GM12878 (cell line): ENCODE measurements around the gene ECI1. TPM values are rescaled to one million over a fixed set of nuclear protein-coding genes. Genes with fewer than 3 reads are reported as not detected.

Experiments used
- ATAC-seq: fragments of 200-7000 bp; cut with Tn5 transposase; 3 replicates; pipeline ENCODE4 v1.9.1; 2020; ENCODE audit warnings: mild to moderate bottlenecking, moderate library complexity
- BruUV-seq: library from RNA; stranded (reverse); fragments of 400-500 nt; replicated peaks from 2 replicates; lab custom pipeline; 2021; lab: Mats Ljungman, UMichigan
- CTCF ChIA-PET: fragments of 300-600 bp; sonication (Branson Sonifier 250); formaldehyde crosslinking; extraction: SDS; loops from one replicate; lab custom pipeline; 2021; ENCODE audit warnings: inconsistent platforms; lab: Yijun Ruan, JAX
- POLR2A ChIA-PET: fragments of 350-600 bp; formaldehyde crosslinking; extraction: SDS; loops from one replicate; lab custom pipeline; 2021; ENCODE audit warnings: inconsistent platforms; lab: Charles Lee
- RAD21 ChIA-PET: fragments of 300-600 bp; sonication (Branson Sonifier 250); formaldehyde crosslinking; loops from one replicate; lab custom pipeline; 2023; ENCODE audit warnings: antibody characterized with exemption; ENCODE audit not compliant: unreplicated experiment; lab: Charles Lee
- SMC1A ChIA-PET: fragments of 300-600 bp; sonication (Branson Sonifier 250); formaldehyde crosslinking; loops from one replicate; lab custom pipeline; 2023; ENCODE audit not compliant: unreplicated experiment, uncharacterized antibody; lab: Charles Lee
- DNase-seq: peaks from one replicate; pipeline ENCODE4 v3.0.0-alpha.2; 2011; ENCODE audit warnings: low read depth, low spot score
- FAIRE-seq: peaks from 3 replicates; lab custom pipeline; 2011; peaks lifted over from hg19 to GRCh38; lab: Jason Lieb, UNC
- H2AFZ ChIP-seq: 2 replicates; pipeline ENCODE4 v1.6.0; 2011; ENCODE audit warnings: low read depth, low read length, control low read depth; ENCODE audit not compliant: control insufficient read depth
- H3K27ac ChIP-seq: 2 replicates; pipeline ENCODE4 v1.5.1; 2011; ENCODE audit warnings: control low read depth; ENCODE audit not compliant: control insufficient read depth, insufficient read depth
- H3K27me3 ChIP-seq, 2 experiments: replicated peaks in 1 of 2; 2 replicates each; pipeline versions ENCODE4 v1.6.0 to v1.6.1; 2011; ENCODE audit warnings: low read length in 1 of 2; ENCODE audit not compliant: control insufficient read depth in 2 of 2, insufficient read depth in 2 of 2
- H3K36me3 ChIP-seq, 2 experiments: 2 replicates each; pipeline ENCODE4 v1.5.1; 2011; ENCODE audit warnings: low read length in 1 of 2; ENCODE audit not compliant: control insufficient read depth in 2 of 2, insufficient read depth in 2 of 2
- H3K4me1 ChIP-seq: 2 replicates; pipeline ENCODE4 v1.6.1; 2011; ENCODE audit warnings: mild to moderate bottlenecking, low read length, moderate library complexity, mixed read lengths; ENCODE audit not compliant: control insufficient read depth, insufficient read depth
- H3K4me2 ChIP-seq: 2 replicates; pipeline ENCODE4 v1.6.0; 2011; ENCODE audit warnings: control low read depth; ENCODE audit not compliant: control insufficient read depth, insufficient read depth
- H3K4me3 ChIP-seq: fragments of 200-600 bp; sonication (generic); 2 replicates; pipeline ENCODE4 v1.5.1; 2016
- H3K79me2 ChIP-seq: 2 replicates; pipeline ENCODE4 v1.6.0; 2011; ENCODE audit warnings: low read length; ENCODE audit not compliant: control insufficient read depth, insufficient read depth
- H3K9ac ChIP-seq: 2 replicates; pipeline ENCODE4 v1.8.0; 2011; ENCODE audit warnings: low read length, control low read depth, mixed read lengths; ENCODE audit not compliant: control insufficient read depth, insufficient read depth
- H3K9me3 ChIP-seq: replicated peaks from 3 replicates; pipeline ENCODE4 v1.5.1; 2011; ENCODE audit warnings: mild to moderate bottlenecking, low read length; ENCODE audit not compliant: control insufficient read depth, insufficient read depth
- H4K20me1 ChIP-seq: 2 replicates; pipeline ENCODE4 v1.6.0; 2011; ENCODE audit not compliant: control insufficient read depth, insufficient read depth
- BCL3 ChIP-seq: IDR thresholded peaks from 2 replicates; pipeline ENCODE4 v1.6.1; 2011; ENCODE audit warnings: borderline replicate concordance, low read depth, mild to moderate bottlenecking, moderate library complexity, low read length; ENCODE audit not compliant: insufficient read depth, poor library complexity, severe bottlenecking
- E2F4 ChIP-seq: IDR thresholded peaks from 2 replicates; pipeline ENCODE4 v1.6.1; 2012; ENCODE audit warnings: low read depth, low read length, improper control_type of control experiment
- ESRRA ChIP-seq: IDR thresholded peaks from 2 replicates; pipeline ENCODE4 v1.6.1; 2012; ENCODE audit warnings: mild to moderate bottlenecking, low read length, improper control_type of control experiment
- HDAC2 ChIP-seq: fragments of 200-600 bp; sonication (generic); IDR thresholded peaks from 2 replicates; pipeline ENCODE4 v1.6.1; 2017
- IRF3 ChIP-seq: fragments of 450-650 bp; IDR thresholded peaks from 2 replicates; pipeline ENCODE4 v1.6.1; 2014; ENCODE audit warnings: mild to moderate bottlenecking
- IRF4 ChIP-seq: IDR thresholded peaks from 2 replicates; pipeline ENCODE4 v1.6.1; 2011; ENCODE audit warnings: low read depth, low read length
- KDM1A ChIP-seq: fragments of 200-600 bp; sonication (generic); IDR thresholded peaks from 2 replicates; pipeline ENCODE4 v1.6.1; 2016; ENCODE audit warnings: borderline replicate concordance
- NR2C2 ChIP-seq: IDR thresholded peaks from 2 replicates; pipeline ENCODE4 v1.6.1; 2011; ENCODE audit warnings: borderline replicate concordance, low read depth; ENCODE audit not compliant: control insufficient read depth, insufficient read length
- PAX8 ChIP-seq: fragments of 450-650 bp; IDR thresholded peaks from 2 replicates; pipeline ENCODE4 v1.6.1; 2017; ENCODE audit warnings: mild to moderate bottlenecking, moderate library complexity
- PKNOX1 ChIP-seq: fragments of 450-650 bp; IDR thresholded peaks from 2 replicates; pipeline ENCODE4 v1.6.1; 2016; ENCODE audit warnings: mild to moderate bottlenecking
- PML ChIP-seq: IDR thresholded peaks from 2 replicates; pipeline ENCODE4 v1.6.1; 2012; ENCODE audit warnings: low read length, inconsistent platforms
- POU2F2 ChIP-seq: IDR thresholded peaks from 3 replicates; pipeline ENCODE4 v1.6.1; 2011; ENCODE audit warnings: low read depth, mild to moderate bottlenecking, low read length, borderline replicate concordance
- RB1 ChIP-seq: fragments of 450-650 bp; formaldehyde crosslinking; IDR thresholded peaks from 2 replicates; pipeline ENCODE4 v1.6.1; 2017; ENCODE audit warnings: mild to moderate bottlenecking, borderline replicate concordance
- SMC3 ChIP-seq: IDR thresholded peaks from 2 replicates; pipeline ENCODE4 v1.6.1; 2011; ENCODE audit warnings: low read length, improper control_type of control experiment, borderline replicate concordance
- ZNF384 ChIP-seq: IDR thresholded peaks from 2 replicates; pipeline ENCODE4 v1.6.1; 2012; ENCODE audit warnings: low read depth, mild to moderate bottlenecking, low read length, improper control_type of control experiment, borderline replicate concordance
- WGBS: methylation state at CpG from one replicate; pipeline ENCODE4 v1.1.6; 2016; ENCODE audit warnings: low lambda C conversion rate; ENCODE audit not compliant: insufficient replicate concordance, insufficient coverage; ENCODE audit errors: missing lambda C conversion rate; 5-methylcytosine and 5-hydroxymethylcytosine counted together
- in situ Hi-C: fragments of 300-500 bp; cut with MboI; formaldehyde crosslinking; loops from 9 replicates; pipeline ENCODE4 v1.14.3; 2018; ENCODE audit warnings: mixed read lengths
- intact Hi-C: fragments of 100-400 bp; cut with micrococcal nuclease; formaldehyde crosslinking; loops from one replicate; pipeline ENCODE4 v1.14.2; 2022; ENCODE audit not compliant: unreplicated experiment
- polyA plus RNA-seq, 11 experiments: library from polyadenylated mRNA; depleted of rRNA in 4 of 11; unstranded in 6 of 11; stranded (reverse) in 5 of 11; fragments of >200 nt; fragmentation: Nextera tagmentation in 4 of 11; fragmentation: Illumina TruSeq in 1 of 11; extraction: Ambion mirVana in 4 of 11; extraction: Trizol in 1 of 11; gene quantifications; 1 replicate in 1 of 11; 2 replicates in 10 of 11; pipeline versions ENCODE4 v1.2.1 to v1.2.3, GENCODE V29; 2011 to 2016; ENCODE audit warnings: inconsistent platforms in 2 of 11, missing spikeins in 2 of 11, low read depth in 1 of 11
- total RNA-seq, 4 experiments: library from RNA; depleted of rRNA in 3 of 4; stranded (reverse); fragments of >200 nt in 3 of 4; fragmentation: Illumina TruSeq in 1 of 4; extraction: Trizol in 1 of 4; gene quantifications; 2 replicates each; pipeline versions ENCODE4 v1.2.1 to v1.2.3, GENCODE V29; 2013 to 2021
- TF ChIP-seq, protein P1 (sequence below): fragments of 450-650 bp; IDR thresholded peaks from 2 replicates; pipeline ENCODE4 v1.6.1; 2018; ENCODE audit warnings: borderline replicate concordance, mild to moderate bottlenecking; ENCODE audit not compliant: partially characterized antibody
- TF ChIP-seq, protein P2 (sequence below): IDR thresholded peaks from 2 replicates; pipeline ENCODE4 v1.6.1; 2011; ENCODE audit warnings: low read depth, low read length, improper control_type of control experiment, borderline replicate concordance

ECI1 gene
- total and polyA plus RNA-seq, 10 of the 15 experiments (the other 5 are each of a cell fraction or from before 2014, with no cell fraction given): 2.2 to 82.1 (median 24.8) TPM

DNA sequence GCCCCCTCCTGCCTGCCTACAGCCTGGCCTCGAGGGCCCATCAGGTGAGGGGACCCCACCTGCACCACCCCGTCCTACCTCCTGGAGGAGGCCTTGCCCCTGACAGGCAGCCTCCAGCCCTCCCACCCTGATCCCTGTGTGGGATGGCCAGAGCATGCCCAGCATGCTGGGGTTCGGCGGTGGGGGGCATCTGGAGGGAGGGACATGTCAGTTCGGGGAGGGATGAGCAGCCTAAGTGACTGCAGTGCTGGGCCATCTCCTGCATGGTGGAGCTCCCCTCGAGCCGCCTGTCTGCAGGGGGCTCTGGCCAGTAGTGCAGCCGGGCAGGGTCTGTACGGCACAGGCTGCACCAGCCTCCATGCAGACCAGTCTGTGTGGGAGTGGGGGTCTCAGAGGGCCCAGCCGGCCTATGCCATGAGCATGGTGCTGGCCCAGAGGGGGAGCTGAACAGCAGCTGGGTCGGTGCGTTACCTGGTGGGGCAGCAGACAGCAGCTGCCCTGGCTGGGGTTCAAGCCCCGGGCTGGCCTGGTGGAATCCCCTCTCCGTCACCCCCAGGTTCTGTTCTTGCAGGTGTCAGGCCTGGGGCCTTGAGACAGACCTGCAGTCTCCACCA is 20.6 kb upstream of the ECI1 start:
- in situ Hi-C loops: no loop called here
- Histone ChIP-seq H4K20me1 (0 out of 2 replicates have a peak, but pooled peaks cover 3% of the 10 kb centered on the region), H3K36me3 (no peaks in the 10 kb centered on the region), H2AFZ (no peak overlapping the region), H3K9ac (no peak overlapping the region), H3K27me3 (no peaks in the 10 kb centered on the region), H3K27ac (no peak overlapping the region), H3K4me2 (no peak overlapping the region), H3K79me2 (peaks cover 16% of the 10 kb centered on the region), H3K9me3 (no peaks in the 10 kb centered on the region), H3K4me3 (no peak overlapping the region), H3K4me1 (peaks cover 11% of the 10 kb centered on the region)
- ChIA-PET CTCF (no interaction called here), RAD21 (no interaction called here), POLR2A (no interaction called here), SMC1A (no interaction called here)
- DNase-seq (no peak), FAIRE-seq (no peak), ATAC-seq (no peak)
- intact Hi-C loops: no loop called here
- no TSS peak for BruUV-seq
- WGBS: 88% methylated on average over 14 of the region's 14 CpGs
- TF ChIP-seq, protein P1, sequence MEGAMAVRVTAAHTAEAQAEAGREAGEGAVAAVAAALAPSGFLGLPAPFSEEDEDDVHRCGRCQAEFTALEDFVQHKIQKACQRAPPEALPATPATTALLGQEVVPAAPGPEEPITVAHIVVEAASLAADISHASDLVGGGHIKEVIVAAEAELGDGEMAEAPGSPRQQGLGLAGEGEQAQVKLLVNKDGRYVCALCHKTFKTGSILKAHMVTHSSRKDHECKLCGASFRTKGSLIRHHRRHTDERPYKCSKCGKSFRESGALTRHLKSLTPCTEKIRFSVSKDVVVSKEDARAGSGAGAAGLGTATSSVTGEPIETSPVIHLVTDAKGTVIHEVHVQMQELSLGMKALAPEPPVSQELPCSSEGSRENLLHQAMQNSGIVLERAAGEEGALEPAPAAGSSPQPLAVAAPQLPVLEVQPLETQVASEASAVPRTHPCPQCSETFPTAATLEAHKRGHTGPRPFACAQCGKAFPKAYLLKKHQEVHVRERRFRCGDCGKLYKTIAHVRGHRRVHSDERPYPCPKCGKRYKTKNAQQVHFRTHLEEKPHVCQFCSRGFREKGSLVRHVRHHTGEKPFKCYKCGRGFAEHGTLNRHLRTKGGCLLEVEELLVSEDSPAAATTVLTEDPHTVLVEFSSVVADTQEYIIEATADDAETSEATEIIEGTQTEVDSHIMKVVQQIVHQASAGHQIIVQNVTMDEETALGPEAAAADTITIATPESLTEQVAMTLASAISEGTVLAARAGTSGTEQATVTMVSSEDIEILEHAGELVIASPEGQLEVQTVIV: no peak
- no peak for TF ChIP-seq BCL3
- no peak for TF ChIP-seq HDAC2
- TF ChIP-seq, protein P2, sequence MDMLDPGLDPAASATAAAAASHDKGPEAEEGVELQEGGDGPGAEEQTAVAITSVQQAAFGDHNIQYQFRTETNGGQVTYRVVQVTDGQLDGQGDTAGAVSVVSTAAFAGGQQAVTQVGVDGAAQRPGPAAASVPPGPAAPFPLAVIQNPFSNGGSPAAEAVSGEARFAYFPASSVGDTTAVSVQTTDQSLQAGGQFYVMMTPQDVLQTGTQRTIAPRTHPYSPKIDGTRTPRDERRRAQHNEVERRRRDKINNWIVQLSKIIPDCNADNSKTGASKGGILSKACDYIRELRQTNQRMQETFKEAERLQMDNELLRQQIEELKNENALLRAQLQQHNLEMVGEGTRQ: no peak
- no peak for TF ChIP-seq ZNF384
- no peak for TF ChIP-seq POU2F2
- TF ChIP-seq KDM1A: no peak
- TF ChIP-seq PAX8: no peak
- TF ChIP-seq PKNOX1: no peak
- no peak for TF ChIP-seq RB1
- TF ChIP-seq IRF3: no peak
- no peak for TF ChIP-seq PML
- TF ChIP-seq NR2C2: no peak
- no peak for TF ChIP-seq IRF4
- no peak for TF ChIP-seq ESRRA
- no peak for TF ChIP-seq E2F4
- TF ChIP-seq SMC3: no peak
